ENCODE data around the gene ETFB.

Gene ETFB

DNA sequence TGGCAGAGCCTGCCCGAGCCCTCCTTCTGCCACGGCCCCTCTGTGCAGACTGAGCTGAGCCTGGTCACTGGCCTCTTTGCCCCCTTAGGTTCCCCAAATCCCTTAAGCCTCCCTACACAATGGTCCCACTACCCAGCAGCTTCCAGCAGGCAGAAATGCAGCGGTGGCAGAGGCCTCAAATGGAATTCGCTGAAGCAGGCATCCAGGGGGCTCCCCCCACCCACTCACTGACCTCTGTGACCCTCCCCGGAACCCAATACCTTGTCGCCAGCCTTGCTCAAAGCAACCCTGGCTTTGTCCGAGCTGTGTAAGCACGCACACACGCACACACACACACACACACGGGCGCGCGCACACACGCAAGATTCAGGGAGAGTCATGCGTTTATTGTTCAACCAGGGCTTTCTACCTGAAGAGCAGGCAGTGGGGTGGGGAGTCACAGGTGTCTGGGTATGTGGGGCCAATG is 21.8 kb upstream of the ETFB start, which contains the start of gene LIM2:
Gene LIM2, minus strand, starts transcription at position 51 of the 466 bp plus-strand sequence. CDS start 531 bp downstream, outside the sequence.
- H3K4me3 ChIP-seq (ENCODE audit: low read length): no peak within 1 kb of the TSS
- TF ChIP-seq, protein P1, sequence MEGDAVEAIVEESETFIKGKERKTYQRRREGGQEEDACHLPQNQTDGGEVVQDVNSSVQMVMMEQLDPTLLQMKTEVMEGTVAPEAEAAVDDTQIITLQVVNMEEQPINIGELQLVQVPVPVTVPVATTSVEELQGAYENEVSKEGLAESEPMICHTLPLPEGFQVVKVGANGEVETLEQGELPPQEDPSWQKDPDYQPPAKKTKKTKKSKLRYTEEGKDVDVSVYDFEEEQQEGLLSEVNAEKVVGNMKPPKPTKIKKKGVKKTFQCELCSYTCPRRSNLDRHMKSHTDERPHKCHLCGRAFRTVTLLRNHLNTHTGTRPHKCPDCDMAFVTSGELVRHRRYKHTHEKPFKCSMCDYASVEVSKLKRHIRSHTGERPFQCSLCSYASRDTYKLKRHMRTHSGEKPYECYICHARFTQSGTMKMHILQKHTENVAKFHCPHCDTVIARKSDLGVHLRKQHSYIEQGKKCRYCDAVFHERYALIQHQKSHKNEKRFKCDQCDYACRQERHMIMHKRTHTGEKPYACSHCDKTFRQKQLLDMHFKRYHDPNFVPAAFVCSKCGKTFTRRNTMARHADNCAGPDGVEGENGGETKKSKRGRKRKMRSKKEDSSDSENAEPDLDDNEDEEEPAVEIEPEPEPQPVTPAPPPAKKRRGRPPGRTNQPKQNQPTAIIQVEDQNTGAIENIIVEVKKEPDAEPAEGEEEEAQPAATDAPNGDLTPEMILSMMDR (conservative IDR thresholded peaks at IDR 0.05; ENCODE audit: low read length): no peak
- no peak for DNase-seq (ENCODE audit: low read depth)

DNA sequence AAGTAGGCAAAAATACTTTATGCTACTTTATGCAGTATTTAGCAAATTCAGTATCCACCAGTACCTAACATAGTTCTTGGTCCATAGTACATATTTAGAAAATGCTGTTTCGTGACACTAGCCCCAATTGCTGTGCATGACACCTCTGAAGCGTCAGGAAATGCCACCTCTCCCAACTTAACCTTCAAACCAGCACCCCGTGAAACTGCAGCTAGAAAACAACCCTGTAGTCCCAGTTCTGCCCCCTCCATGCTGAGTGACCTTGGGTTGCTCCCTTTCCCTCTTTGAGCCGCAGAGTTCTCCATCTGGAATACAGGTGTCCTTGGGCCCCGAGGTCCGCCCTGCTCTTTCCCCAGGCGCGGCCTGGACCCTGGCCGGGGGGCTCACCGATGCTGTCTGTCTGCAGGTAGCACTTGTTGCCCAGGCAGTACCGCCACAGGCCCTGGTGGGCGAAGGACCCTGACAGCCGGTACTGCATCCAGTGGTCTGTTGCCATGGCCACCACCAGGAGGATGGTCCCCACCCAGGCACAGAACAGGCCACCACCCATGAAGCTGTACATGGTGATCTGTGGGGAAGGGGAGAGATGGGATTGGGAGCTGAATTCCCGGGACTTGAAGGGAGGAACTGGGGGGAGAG is 20.8 kb upstream of the ETFB start:
- TF ChIP-seq, protein P1 (conservative IDR thresholded peaks at IDR 0.05; ENCODE audit: low read length): no peak
- DNase-seq (ENCODE audit: low read depth): no peak
- no peak overlapping the region for H3K4me3 ChIP-seq (ENCODE audit: low read length)

DNA sequence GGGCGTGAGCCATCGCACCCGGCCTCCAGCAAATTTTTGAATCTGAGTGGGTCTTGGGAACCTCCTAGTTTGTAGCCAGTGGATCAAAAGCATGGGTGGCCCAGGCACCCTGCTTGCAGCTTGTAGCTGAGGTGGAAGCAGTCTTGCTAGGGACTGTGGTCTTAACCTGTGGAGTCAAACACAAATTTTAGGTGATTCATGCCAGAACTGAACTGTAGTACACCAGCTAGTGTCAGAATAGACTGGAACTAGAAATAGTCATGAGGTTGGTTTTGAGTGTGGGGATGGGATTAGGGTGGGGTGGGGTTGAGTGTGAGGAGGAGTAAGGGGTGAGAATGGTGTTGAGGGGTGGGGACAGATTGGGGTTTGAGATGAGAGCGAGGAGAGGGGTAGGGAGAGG is 15.8 kb upstream of the ETFB start:
- no peak for DNase-seq (ENCODE audit: low read depth)
- TF ChIP-seq, protein P1 (conservative IDR thresholded peaks at IDR 0.05; ENCODE audit: low read length): no peak
- no peak overlapping the region for H3K4me3 ChIP-seq (ENCODE audit: low read length)

DNA sequence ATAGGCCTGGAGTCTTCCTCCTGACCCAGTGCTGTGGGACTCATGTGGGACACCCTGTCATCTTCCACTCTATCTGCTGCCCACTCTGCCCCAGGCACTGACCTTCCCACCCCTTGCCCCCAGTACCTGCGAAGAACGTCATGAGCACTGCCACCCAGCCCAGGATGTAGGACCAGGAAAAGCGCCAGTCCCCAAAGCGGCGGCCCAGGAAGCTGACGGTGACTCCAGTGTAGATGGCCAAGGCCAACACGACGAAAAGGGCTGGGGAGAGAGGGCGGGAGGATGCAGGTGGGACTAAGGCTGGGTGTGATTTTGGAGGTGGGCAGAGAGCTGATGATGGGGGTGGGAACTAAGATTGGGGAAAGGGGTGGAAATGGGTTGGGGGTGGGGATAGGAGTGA is 14.2 kb upstream of the ETFB start:
- TF ChIP-seq, protein P1 (conservative IDR thresholded peaks at IDR 0.05; ENCODE audit: low read length): no peak
- H3K4me3 ChIP-seq (ENCODE audit: low read length): no peak overlapping the region
- no peak for DNase-seq (ENCODE audit: low read depth)

DNA sequence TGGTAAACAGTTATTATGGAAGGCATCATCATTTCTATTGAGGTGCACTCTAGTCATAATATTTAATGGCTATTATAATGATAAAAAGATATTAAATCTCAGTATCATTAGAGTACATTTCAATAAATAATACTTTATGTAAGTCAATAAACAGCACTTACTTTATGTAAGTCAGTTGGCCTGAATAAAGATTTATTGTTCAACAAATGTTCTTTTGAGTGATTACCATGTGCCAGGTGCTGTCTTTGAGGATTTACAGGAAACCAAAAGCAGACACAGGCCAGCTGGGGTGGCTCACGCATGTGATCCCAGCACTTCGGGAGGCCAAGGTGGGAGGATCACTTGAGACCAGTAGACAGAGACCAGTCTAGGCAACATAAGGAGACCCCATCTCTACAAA is 11.2 kb upstream of the ETFB start:
- no peak for DNase-seq (ENCODE audit: low read depth)
- H3K4me3 ChIP-seq (ENCODE audit: low read length): no peak overlapping the region
- TF ChIP-seq, protein P1 (conservative IDR thresholded peaks at IDR 0.05; ENCODE audit: low read length): no peak

DNA sequence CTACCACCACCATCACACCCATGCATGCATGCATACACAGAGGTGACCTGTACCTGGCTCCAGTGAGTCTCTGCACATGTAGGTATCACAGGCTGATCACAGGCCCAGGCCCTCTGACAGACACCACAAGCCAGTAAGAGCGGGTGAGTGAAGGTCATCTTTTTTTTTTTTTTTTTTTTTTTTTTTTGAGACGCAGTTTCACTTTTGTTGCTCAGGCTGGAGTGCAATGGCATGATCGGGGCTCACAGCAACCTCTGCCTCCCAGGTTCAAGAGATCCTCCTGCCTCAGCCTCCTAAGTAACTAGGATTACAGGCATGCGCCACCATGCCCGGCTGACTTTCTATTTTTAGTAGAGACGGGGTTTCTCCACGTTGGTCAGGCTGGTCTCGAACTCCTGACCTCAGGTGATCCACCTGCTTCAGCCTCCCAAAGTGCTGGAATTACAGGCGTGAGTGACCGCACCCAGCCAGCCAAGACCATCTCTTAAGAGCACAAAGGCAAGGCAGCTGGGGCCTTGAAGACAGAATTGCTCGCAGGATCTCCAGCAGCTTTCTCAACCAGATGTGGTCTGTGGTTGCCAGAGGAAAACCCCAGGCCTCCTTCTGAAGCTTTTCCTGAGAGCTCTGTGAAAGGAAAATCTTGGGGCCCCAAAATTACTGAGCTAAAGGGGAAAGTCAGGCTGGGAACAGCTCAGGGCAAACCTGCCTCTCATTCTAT is 9.5 kb upstream of the ETFB start:
- no peak overlapping the region for H3K4me3 ChIP-seq (ENCODE audit: low read length)
- TF ChIP-seq, protein P1 (conservative IDR thresholded peaks at IDR 0.05; ENCODE audit: low read length): no peak
- no peak for DNase-seq (ENCODE audit: low read depth)

Measured in AG10803 (cell line).